GM18499 (cell line): ENCODE data around the gene CD79B.

Experiments
- ATAC-seq: cut with Tn5 transposase; IDR thresholded peaks from one replicate; pipeline ENCODE4 v1.9.1; 2021; ENCODE audit warnings: moderate number of reproducible peaks; ENCODE audit not compliant: insufficient read depth, unreplicated experiment

CD79B gene

DNA sequence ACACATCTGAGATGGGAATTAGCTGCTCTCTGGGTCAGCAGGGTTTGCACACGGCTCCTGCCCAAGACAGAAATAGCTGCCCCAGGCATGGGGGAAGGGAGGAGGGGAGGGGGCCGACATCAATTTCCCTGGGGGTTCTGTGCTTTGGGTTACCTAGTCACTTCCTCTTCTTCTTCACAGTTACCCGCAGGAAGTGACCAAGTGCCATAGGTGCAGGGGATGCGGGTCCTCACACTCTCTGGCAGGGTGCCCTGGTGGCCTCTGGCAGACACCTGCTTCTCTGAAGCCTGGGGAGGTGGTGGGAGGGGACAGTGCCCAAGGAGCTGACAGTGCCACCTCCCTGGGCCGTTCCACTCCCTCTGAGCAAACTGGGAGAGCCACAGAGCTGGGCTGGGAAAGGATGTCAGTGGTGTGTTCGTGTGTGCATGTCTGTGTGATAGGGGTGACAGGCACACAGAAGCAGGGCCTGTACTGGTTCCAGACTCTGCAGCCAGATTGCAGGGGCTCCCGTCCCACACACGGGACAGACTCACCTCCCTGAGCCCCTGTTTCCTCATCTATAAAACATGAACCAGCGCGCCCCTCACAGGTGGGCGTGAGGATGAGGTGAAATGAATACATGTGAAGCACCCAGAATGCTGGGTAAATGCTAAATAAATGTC lies 22.4 kb upstream of the CD79B start:
- ATAC-seq = no peak

DNA sequence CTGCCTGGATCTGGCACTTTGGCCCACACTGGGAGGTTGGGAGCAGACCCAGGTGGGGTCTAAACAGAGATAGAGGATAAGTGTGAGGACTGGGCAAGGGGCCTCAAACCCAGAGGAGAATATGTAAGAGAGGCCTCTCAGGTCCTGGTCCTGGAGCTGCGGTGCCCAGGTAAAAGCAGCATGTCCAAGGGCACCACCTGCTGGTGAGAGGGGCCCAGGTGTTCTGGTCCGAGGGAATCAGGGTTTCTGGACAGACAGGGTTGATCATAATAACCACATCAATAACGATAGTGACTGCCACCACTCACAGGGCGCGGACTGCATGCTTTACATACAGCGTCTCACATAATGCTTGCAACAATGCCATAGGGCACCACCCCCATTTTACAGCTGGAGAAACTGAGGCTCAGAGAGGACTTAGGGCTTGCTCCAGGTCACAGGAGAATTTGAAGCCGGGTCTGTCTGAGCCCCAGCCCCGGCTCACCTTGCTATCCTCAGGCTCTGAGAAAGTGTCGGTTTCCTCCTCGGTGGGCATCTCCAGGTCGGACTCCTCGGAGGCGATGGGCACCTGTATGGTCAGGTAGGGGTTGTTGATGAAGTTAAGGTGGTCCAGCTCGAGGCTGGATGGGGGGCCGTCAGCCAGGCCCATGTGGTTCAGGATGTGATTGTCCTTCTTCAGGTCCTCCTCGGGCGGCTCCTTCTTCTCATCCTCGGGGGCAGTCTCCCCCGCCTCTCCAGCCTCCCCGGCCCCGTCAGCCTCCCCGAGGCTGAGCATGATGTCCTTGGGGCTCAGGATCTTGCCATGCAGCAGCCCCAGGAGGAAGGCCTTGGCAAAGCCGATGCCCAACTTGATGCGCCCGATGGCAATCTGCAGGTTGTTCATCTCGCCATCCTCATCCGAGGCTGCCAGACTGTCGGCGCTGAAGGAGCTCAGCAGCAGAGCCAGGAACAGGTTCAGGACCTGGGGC lies 19.1 kb upstream of the CD79B start:
- no peak for ATAC-seq

DNA sequence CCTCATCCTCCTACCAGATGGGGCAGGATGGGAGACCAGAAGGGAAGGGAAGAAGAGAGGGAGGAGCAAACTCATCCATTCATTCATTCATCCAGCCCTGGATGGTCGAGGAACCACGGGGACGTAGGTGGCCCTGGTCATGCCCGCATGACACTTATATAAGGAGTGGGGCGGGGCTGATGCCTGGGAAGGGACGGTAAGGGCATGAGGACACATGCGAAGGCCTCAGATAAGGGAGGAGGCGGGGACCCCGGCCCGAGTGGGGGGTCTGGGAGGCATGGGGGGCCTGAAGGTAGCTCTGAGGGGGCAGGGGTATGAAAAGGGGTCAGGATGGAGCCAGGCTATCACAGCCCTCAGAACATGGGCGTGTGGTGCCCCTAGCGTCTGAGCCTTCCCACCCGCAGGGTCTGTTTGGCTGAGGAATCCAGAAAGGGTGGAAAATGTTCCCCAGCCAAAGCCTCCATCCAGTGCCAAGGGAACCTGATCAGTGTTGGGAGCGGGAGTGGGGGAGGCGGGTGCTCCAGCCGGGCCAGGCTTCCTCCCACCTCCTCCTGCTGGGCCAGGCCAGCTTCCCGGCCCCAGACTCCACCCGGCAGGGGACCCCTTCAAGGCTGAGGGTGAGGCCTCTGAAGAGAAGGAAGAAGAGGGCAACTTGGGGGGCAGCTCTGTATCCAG lies 17.6 kb upstream of the CD79B start:
- ATAC-seq = no peak

DNA sequence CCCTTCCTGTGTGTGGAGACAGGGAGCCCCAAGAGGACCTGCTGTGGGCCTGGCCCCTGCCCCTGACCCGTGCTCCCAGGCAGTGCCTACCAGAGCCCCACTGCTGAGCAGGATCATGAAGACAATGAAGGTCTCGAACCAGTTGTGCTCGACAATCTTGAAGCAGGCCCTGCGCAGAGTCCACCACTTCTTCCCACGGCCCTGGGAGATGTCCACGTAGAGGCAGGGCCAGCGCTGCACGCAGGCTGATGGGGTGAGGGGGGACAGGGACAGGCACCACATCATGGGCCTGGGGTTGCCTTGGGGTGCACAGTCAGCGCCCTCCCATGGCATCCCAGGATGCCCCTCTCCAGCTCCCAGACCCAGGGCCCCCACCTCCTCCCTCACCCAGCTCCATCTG lies 16.4 kb upstream of the CD79B start:
- no peak for ATAC-seq

DNA sequence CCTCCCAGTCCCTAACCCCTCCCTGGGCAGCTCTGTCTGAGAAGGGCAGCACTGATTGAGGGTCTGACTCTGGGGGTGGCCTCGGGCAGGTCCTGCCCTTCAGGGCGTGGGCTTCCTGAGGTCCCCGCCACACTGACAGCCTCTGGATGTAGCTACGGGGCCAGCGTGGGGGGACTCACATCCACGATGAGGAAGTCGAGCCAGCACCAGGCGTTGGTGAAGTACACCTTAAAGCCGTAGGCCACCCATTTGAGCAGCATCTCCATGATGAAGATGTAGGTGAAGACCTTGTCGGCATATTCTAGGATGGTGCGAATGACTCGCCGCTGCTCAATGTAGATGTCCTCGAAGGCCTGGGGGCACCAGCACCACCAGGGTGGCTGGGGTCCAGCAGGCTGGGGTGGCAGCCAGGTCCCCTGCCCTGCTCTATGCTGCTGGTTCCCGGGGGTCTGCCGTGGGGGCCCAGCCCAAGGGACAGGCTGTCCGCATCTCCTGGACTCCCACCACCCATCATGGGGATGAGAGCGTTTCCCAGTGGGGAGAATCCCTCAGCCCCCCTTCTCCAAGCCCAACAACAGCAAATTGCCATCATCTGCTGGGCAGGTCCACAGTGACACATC lies 15.7 kb upstream of the CD79B start:
- ATAC-seq = no peak

DNA sequence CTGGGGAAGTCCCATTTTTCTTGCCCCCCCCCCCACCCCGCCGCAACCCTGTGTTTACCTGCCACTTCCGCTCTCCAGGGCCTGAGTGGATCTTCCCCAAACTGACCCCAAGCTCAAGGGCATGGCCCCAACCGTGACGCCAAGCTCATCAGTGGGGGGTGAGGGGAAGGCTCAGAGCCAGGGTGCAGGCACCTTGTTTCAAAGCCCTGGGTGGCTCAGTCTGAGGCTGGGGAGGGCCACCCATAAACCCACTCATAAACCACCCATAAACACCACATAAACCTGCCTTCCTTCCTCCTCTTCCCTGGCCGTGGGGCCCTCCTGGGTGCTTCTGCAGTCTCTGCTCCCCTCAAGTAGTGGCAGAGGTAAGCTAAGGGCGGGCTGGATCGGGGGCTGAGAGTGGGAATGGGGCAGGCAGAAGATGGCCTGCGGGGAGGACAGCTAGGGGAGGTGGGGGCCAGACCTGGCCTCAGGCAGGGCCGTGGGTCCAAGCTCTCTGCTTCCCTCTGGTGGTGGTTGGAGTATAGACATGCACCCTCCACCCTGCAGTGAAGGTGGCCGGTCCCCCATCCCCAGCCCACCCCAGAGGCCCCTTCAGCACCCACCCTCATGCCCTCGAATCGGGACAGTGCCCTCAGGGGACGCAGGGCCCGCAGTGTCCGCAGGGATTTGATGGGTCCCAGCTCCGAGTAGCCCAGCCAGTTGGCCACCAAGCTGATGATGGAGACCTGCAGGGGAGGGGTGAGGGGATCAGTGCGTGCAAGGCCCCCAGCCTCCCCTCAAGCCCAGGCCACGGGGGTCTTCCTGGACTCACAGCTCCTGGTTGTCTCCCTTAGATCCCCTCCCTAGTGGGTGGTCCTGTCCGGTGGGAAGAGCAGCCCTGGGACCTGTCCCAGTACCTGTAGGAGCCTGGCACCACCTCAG lies 14.6 kb upstream of the CD79B start:
- ATAC-seq = no peak

DNA sequence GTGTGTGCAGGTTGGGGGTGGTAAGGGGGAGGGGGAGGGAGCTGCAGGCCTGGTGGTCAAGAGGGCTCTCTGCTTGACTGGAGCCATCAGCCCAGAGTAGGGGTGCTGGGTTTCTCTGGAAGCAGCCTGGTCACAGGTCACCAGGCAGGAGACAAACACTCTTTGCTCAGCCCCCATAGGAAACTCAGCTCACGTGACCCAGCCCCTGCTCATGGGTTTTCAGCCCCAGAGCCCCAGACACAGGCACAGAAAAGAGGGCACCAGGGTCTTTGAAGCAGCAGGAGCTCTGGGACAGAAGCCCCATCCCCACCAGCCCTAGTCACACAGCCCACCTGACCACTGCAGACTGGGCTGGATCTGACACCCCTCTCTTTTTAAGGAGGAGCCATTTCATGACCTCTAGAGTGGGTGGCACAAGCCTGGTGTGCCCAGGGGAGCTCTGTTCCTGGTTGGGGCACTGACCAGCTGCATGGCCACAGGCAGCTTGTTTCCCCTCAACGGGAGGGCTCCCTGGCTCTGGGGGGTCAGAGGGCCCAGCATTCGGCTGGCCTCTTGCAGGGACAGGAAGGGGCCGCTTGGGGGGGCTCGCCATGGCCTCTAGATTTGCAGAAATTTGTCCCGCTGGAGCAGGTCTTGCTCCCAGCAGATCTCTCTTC lies 13.8 kb upstream of the CD79B start:
- no peak for ATAC-seq

DNA sequence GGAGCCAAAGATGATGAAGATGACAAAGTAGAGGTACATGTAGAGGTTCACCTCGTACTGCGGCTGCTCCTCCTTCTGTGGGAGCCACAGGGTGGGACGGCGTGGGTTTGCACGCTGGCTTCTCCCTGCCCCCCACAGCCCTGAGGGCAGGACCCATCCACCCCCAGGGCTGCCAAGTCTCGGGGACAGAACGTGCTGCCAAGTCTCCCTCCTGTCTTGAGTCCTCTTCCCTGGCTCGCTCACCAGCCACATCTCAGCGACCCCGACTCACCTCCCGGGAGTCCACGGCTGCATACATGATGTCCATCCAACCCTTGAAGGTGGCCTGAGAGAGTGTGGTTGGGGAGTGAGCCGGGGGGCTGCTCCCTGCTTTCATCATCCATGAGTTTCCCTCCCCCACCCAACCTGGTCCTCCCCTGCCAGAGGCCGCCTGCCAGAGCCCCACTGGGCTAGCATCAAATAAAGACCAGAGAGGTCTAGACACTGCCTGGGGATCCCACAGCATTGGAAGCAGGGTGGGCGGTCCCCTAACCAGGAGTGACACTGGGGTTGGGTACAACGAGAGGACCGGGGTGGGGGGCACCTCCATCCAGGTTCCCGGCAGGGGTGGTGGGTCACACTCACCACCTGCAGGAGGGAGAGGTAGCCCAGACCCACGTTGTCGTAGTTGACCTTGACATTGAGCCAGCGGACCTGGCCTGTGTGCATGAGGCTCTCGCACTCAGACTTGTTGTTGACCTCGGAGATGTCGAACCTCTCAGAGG lies 12.8 kb upstream of the CD79B start:
- ATAC-seq = no peak

DNA sequence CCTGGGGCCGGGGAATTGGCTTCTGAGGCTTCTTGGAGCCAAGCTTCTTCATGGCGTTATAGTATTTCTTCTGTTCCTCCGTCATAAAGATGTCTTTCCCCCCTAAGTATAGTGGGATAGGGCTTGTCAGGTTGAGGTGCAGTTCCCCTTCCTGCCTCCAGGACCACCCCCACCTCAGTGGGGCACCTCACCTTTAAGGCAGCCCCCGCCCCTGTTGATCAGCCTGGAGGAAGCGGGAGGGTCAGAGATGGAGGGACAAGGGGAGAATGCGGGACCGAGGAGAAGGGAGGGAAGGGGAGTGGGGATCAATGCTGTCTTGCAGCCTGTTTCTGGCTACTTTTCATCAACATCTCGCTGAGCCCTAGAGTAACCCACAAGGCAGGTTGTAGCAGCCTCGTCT lies 11.6 kb upstream of the CD79B start:
- no peak for ATAC-seq

DNA sequence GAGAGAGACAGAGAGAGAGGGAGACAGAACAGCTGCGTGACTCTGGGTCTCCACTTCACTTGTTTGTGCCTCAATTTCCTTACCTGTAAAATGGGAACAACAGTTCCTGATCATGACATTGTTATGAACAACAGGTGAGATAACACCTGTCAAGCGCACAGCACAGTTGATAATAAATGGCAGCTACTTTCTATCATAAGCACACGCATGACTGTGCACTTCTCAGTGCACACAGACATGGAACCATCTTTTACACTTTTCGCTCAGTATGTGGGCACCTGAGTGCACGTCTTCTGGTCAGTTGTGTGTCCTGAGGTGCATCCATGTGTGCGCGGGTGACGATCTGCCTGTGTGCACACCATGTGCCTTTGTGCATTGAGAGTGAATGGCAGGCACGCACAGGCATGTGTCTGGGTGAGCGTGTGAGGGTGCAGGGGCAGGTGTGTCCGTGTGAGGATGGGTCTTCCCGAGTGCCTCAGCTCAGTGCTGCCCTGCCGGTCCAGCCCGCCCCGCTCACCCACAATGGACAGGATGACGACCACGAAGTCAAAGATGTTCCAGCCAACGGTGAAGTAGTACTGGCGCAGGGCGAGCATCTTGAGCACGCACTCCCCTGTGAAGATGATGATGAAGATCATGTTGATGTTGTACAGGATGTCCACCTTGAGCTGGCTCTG lies 10.3 kb upstream of the CD79B start:
- no peak for ATAC-seq

DNA sequence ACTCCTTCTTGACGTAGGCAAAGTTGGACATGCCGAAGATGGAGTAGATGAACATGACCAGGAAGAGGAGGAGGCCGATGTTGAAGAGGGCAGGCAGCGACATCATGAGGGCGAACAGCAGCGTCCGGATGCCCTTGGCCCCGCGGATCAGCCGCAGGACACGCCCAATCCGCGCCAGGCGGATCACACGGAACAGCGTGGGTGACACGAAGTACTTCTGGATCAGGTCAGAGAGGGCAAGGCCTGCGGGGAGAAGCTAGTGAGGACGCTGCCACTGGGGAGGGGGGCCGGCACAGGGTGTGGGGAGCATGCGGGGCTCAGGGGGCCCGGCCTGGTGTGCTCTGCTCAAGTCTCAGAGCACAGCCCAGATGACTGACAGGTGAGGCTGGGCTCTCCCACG lies 9.6 kb upstream of the CD79B start:
- no peak for ATAC-seq

DNA sequence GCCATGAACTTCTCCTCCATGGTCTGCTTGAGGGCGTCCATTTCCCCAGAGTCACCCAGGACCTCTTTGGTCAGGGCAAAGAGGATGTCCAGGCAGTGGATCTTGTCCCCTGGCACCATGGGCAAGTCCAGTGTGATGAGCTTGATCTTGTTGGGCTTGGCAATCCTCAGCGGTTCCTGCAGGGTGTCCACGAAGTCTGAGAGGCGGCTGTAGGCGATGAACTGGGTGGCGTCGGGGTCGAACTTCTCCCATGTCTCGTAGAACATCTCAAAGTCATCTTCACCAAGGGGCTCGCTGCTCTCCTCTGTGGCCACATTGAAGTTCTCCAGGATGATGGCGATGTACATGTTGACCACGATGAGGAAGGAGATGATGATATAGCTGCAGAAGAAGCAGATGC lies 9.0 kb upstream of the CD79B start:
- ATAC-seq = no peak

DNA sequence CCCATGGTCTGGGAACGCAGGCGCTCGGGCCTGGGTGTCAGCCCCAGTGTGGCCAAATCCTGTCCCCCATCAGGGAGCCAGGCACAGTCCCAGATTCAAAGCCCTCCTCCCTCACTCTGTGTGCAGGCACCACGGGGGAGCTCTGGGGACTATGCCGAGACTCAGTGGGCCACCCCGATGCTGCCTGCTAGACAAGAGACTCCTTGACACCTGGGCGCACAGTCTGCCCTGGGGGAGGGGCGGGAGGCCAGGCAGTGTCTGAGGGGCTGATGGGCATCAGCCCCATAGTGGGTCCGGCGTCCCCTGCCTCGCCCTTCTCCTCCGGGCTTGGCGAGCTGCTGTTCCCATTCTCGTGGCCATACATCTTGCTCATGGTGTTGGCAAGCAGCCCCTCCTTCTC lies 8.5 kb upstream of the CD79B start:
- ATAC-seq = no peak

DNA sequence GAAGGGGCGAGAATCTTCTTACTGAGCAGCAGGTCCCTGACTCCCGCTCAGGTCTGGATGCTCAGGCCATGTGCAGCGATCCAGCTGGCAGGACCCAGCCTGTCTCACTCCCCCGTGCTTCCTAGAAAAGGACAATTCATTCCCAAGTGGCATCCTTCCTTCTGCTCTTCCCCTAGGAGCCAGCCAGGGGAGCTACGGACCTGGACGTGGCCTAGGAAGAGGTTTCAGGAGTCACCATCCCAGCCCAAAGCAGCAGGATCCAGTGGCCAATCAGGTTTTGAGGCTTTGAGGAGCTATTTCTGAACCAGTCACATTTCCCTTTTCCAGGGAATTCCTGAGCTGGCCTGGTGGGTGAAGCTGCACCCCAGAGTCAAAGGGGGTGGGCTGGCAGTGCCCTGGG lies 7.8 kb upstream of the CD79B start:
- ATAC-seq = no peak

DNA sequence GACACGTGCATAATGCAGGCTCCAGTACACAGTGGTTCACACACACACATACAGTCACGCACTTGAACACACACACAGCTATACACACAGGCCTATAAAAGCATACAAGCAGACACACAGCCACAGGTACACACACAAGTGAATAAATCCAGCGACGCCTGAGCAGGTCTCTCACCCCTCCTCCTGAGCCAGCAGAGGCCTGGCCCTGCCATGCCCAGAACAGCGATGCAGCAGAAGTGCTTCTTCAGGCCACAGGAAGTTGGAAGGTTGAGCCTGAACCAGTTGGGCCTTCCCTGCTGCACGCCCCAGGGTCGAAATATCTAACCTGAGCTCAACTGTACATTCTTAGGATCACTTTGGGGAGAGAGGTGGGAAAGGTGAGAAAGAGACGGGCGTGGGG lies 7.3 kb upstream of the CD79B start:
- no peak for ATAC-seq

DNA sequence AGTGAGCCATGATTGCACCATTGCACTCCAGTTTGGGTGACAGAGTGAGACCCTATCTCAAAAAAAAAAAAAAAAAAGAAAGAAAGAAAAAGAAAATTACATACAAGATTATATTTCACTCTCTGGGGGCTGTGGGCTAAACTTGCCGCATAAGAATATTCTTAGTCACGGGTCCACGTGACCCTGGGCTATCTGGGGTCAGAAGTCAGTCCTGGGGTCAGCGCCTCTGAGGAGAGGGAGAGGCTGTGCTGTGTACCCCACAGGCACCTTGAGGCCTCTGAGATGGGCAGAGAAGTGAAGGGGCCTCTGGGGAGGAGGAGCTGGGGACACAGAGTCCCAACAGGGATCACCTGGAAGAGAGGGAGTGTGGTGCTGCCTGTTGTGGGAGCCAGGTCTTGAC lies 5.8 kb upstream of the CD79B start:
- ATAC-seq = no peak

DNA sequence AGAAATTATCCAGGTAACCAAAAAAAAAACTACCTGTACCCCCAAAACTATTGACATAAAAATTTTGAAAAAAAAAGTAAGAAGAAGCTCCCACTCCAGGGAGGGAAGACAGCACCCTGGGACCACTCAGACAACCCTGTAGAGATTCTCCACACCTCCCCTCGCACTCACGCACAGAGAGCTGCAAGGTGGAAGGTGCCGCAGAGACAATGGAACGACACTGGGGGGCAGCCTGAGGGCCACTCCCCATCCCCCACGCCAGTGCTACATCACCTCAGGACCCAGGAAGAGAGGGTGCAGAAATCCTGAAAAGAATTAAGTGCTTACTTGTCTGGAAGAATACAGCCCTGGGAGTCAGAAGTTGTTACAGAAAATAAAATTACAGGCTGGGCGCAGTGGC lies 5.2 kb upstream of the CD79B start:
- ATAC-seq = no peak
